Adipocyte (in vitro differentiated cells): ENCODE measurements around the gene SH3RF3.
A peak's percentile ranks its signal among the peaks of the same experiment; 100 is the strongest.

Source experiments
- DNase-seq: peaks from one replicate; pipeline ENCODE4 v3.0.0-alpha.2; 2015; ENCODE audit warnings: low read depth
- H3K27me3 ChIP-seq: replicated peaks from 2 replicates; pipeline ENCODE4 v1.7.0; 2013; ENCODE audit warnings: mild to moderate bottlenecking, low read length, moderate library complexity; ENCODE audit not compliant: control insufficient read depth, insufficient read depth
- H3K36me3 ChIP-seq: 2 replicates; pipeline ENCODE4 v1.7.0; 2013; ENCODE audit warnings: low read length, mild to moderate bottlenecking, moderate library complexity; ENCODE audit not compliant: control insufficient read depth, insufficient read depth, severe bottlenecking
- H3K4me1 ChIP-seq: 2 replicates; pipeline ENCODE4 v1.7.0; 2013; ENCODE audit warnings: mild to moderate bottlenecking, low read length, moderate library complexity; ENCODE audit not compliant: control insufficient read depth, insufficient read depth
- H3K4me3 ChIP-seq: 2 replicates; pipeline ENCODE4 v1.7.0; 2013; ENCODE audit warnings: mild to moderate bottlenecking, low read length, moderate library complexity
- H3K9ac ChIP-seq: 2 replicates; pipeline ENCODE4 v1.7.0; 2013; ENCODE audit warnings: mild to moderate bottlenecking, low read length, moderate library complexity
- H3K9me3 ChIP-seq: 2 replicates; pipeline ENCODE4 v1.7.0; 2013; ENCODE audit warnings: mild to moderate bottlenecking, low read length, moderate library complexity; ENCODE audit not compliant: control insufficient read depth

The SH3RF3 gene

DNA sequence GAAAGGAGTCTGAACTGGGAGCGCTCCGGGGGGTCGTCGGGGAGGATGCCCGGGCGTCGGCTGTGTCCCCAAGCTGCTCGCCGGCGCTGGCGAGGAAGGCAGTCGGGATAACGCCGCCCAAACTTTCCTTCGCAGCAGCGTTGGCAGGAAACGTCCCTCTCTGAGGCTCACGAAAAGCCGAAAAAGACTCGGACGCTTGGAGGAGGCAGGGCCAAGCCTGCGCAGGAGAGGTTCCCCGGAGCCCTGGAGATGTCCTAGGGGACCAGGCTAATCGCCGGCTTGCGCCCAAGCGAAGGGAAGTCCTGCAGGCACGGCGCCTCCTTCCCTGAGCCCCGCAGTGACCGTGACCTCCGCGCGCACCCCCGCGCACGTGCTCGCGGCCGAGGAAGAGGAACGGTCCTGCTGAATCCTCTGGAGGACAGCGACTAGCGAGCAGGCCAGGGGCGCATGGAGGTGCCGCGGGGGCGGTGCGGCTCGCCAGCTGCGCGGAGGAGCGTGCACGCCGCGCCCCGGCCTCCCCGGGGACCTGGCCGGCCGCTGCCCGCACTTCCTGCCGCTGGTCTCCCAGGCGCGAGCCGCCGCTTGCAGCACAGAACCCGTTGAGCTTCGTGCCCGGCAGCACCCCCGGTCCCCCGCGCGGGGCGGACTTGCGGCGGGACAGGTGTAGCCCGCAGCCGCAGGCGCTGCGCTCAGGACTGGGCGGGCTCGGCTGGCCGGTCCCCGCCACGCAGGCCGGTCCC lies at the start of gene SH3RF3:
SH3RF3 (plus strand) TSS at position 590 of the 740 bp plus-strand sequence.
- no peaks in the 10 kb centered on the region for H3K27me3 ChIP-seq
- peaks cover 46% of the 10 kb centered on the region for H3K4me1 ChIP-seq
- H3K9ac ChIP-seq: peak within 1 kb of the TSS; percentile 94
- H3K9me3 ChIP-seq: no peaks in the 10 kb centered on the region
- no peaks in the 10 kb centered on the region for H3K36me3 ChIP-seq
- peak; percentile 64 for DNase-seq
- peak within 1 kb of the TSS; percentile 92 for H3K4me3 ChIP-seq

DNA sequence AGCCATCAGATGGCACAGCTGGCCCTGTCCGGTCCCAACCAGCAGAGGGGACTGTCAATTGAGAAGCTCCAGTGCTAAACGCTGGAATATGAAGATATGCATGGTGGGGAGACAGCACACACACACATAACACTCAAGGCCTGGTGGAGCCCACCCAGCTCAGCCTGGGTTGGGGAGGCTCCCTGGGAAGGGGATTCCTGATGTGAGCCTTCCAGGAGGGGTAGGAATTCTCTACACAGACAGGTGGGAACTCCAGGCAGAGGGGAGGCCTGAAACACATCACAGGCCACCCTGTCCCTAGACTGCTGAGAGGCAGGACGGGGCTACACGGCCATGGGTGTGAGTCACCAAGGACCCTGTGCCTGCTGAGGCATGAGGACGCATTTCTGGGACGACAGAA lies 49.4 kb upstream of the SH3RF3 start:
- Histone ChIP-seq H3K4me3 (no peak overlapping the region), H3K9me3 (no peaks in the 10 kb centered on the region), H3K4me1 (no peaks in the 10 kb centered on the region), H3K9ac (no peak overlapping the region), H3K27me3 (peaks cover 42% of the 10 kb centered on the region), H3K36me3 (no peaks in the 10 kb centered on the region)
- no peak for DNase-seq

DNA sequence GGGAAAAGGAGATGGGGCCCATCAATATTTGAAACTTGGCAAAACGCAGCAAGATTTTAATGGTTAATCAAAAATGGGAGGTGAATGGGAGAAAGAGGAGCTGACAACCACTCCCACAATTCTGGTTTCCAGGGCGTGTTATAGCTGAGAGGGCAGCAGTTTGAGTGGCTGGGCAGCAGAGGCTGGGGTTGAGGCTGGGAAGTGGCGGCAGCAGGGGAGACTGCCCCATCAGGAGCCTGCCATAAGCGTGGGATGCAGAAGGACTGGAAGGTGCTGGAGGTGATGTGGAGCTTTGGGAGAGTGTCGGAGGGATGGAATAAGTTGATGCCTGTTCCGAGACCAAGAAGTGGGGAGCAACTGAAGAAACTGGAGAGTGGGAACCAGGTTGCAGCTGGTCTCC lies 48.9 kb upstream of the SH3RF3 start:
- DNase-seq: no peak
- no peak overlapping the region for H3K4me3 ChIP-seq
- H3K36me3 ChIP-seq: no peaks in the 10 kb centered on the region
- no peaks in the 10 kb centered on the region for H3K4me1 ChIP-seq
- no peaks in the 10 kb centered on the region for H3K9me3 ChIP-seq
- peaks cover 44% of the 10 kb centered on the region for H3K27me3 ChIP-seq
- no peak overlapping the region for H3K9ac ChIP-seq

DNA sequence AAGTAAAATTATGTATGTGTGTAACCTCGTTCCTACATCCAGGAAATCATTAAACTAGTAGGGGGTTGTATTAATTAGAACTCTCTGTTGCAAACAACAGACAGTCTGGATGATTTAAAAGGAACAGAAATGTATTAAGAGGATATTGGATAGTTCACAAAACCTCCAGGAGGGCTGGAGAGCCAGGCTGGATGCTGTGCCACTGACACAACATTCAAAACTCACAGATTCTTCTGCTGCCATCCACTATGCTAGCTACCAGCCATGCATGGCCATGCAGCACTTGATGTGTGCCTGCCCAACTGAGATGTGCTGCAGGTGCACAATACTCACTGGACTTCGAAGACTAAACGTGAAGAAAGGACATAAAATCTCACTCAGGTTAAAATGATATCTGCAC lies 48.2 kb upstream of the SH3RF3 start:
- no peak overlapping the region for H3K9ac ChIP-seq
- no peaks in the 10 kb centered on the region for H3K4me1 ChIP-seq
- DNase-seq: no peak
- H3K9me3 ChIP-seq: no peaks in the 10 kb centered on the region
- H3K4me3 ChIP-seq: no peak overlapping the region
- H3K36me3 ChIP-seq: no peaks in the 10 kb centered on the region
- peaks cover 42% of the 10 kb centered on the region for H3K27me3 ChIP-seq

DNA sequence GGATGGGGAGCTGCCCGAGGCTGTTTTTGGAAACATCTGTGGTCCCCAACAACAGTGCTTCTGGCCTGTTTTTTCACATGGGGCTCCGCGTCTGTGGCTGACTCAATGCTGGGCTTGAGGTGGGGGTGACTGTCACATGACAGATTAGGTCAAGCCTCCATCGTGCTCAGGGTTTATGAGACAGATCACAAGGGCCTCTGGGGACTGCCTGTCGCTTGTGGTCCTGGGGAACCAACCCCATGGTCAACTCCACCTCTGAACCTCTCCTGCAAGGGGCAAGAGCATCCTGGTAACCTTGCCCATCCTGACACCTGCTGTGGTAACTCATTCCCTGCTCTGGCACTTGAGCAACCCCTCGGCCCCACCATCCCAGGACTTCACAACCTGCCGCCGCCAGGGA lies 47.6 kb upstream of the SH3RF3 start:
- Histone ChIP-seq H3K9me3 (no peaks in the 10 kb centered on the region), H3K4me1 (no peaks in the 10 kb centered on the region), H3K36me3 (no peaks in the 10 kb centered on the region), H3K27me3 (peaks cover 43% of the 10 kb centered on the region), H3K9ac (no peak overlapping the region), H3K4me3 (no peak overlapping the region)
- no peak for DNase-seq

DNA sequence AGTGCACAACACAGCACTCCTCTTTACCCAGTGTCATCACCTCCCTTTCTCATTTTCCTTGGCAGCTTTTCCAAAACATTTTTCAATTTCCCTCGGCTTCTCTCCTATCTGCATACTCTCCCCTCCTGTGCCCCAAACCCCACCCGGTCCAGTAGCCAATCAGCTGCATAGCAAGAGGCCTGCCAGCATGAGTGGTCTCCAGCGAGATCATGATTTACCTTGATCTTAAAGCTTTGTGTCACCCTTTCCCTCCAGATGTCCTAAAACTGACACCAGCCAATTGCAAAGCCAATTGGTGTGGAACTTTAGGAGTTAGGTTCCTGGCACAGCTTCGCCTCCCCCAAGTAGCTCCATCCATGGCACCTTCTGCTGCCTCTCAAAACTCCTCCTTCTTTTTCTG lies 45.2 kb upstream of the SH3RF3 start:
- H3K9me3 ChIP-seq: no peaks in the 10 kb centered on the region
- no peaks in the 10 kb centered on the region for H3K4me1 ChIP-seq
- no peak overlapping the region for H3K9ac ChIP-seq
- no peak for DNase-seq
- H3K27me3 ChIP-seq: peaks cover 43% of the 10 kb centered on the region
- no peak overlapping the region for H3K4me3 ChIP-seq
- no peaks in the 10 kb centered on the region for H3K36me3 ChIP-seq

DNA sequence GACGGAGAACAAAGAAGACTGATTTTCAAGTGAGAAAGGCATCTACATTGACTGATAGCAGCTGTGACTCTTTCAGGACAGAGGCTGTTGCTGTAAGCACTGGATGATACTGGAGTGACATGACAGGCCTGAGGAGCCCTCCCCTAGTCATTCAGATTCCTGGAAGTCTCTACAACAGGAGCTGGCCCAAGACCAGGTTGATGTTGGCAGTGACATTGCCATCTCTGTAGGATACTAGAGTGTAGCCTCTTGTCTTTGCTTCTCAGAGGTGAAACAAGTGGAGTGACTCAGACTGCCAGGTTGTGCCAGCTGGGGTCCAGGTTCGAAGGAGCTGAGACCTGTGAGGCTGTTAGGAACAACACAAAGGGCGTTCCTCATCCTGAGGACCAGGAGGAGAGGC lies 44.7 kb upstream of the SH3RF3 start:
- H3K4me1 ChIP-seq: no peaks in the 10 kb centered on the region
- H3K4me3 ChIP-seq: no peak overlapping the region
- no peak for DNase-seq
- peaks cover 43% of the 10 kb centered on the region for H3K27me3 ChIP-seq
- H3K36me3 ChIP-seq: no peaks in the 10 kb centered on the region
- no peaks in the 10 kb centered on the region for H3K9me3 ChIP-seq
- H3K9ac ChIP-seq: no peak overlapping the region

DNA sequence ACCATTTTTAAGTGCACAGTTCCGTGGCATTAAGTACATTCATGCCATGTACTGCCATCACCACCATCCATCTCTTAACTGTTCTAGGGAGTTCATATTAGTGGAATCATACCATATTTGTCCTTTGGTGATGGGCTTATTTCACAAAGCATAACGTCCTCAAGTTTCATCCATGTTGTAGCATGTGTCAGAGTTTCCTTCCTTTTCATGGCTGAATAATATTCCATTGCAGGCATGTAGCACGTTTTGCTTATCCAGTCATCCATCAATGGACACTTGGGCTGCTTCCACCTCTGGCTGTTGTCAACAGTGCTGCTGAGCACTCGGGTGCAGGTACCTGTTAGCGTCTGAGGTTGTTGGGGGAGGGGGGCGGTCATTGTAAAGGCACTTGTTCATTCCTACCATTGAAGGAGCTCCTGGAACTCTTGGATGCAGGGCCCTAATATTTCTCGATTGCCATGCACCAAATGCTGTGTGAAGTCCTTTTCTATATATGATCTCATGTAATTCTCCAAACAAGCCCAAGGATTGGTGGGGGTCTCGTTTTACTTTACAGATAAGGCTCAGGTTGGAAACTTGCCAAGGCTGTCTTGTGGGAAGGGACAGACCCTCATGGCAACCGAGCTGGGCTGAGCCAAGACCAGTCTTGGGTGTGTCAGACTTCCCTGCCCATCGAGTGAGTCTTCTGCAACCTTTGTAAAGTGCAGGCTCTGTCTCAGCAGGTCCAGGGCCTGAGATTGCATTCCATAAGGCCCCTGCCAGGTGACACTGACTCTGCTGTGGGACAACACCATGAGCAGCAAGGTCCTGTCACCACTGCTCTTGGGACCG lies 42.9 kb upstream of the SH3RF3 start:
- DNase-seq: no peak
- no peak overlapping the region for H3K9ac ChIP-seq
- no peak overlapping the region for H3K4me3 ChIP-seq
- H3K4me1 ChIP-seq: no peaks in the 10 kb centered on the region
- H3K36me3 ChIP-seq: no peaks in the 10 kb centered on the region
- H3K9me3 ChIP-seq: no peaks in the 10 kb centered on the region
- peaks cover 30% of the 10 kb centered on the region for H3K27me3 ChIP-seq

DNA sequence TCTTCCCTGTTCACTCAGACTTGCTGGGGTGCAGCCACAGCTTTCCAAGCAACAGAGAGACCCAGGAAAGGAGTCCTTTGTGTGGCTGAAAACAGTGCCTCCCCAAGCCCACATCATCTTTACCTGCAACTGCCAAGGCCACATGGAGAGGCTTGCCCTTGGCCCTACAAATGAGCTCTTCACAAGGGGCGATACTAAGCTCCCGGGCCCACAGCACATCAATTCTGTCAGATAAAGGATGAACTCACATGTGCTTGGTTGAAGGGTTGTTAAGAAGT lies 42.3 kb upstream of the SH3RF3 start:
- H3K4me3 ChIP-seq: no peak overlapping the region

DNA sequence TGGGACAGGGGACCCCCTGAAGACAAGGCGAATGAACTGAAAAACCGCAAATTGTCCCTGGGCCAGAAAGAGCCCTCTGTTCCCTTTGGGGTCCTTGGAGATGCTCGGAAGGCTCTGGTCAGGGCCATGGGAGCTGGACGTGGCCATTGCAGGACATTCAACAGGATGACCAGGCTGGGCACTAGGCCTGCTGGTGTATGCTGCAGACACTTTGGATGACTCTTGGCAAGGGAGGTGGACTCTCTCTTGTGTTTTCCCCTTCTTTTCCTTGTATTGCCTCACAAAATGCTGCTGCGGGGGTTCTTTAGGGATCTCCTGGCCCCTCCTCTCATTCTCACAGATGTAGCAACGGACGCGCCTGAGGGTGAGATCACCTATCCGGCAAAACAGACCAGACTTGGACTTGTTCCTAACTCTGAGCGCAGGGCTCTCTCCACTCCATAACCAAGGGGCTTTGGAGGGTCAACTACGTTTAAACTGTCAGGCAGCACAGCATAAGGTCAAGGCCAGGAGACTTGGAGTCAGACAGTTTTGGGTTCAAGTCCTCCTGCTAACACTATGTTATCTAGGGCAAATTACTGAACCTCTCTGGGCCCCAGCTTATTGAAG lies 41.8 kb upstream of the SH3RF3 start:
- H3K36me3 ChIP-seq: no peaks in the 10 kb centered on the region
- H3K4me1 ChIP-seq: no peaks in the 10 kb centered on the region
- H3K27me3 ChIP-seq: peaks cover 21% of the 10 kb centered on the region
- H3K9me3 ChIP-seq: no peaks in the 10 kb centered on the region
- no peak overlapping the region for H3K4me3 ChIP-seq
- no peak for DNase-seq
- no peak overlapping the region for H3K9ac ChIP-seq

More for the DNA sequence above, 42.3 kb upstream of the SH3RF3 start:
- H3K27me3 ChIP-seq: peaks cover 25% of the 10 kb centered on the region
- H3K4me1 ChIP-seq: no peaks in the 10 kb centered on the region
- no peaks in the 10 kb centered on the region for H3K9me3 ChIP-seq
- DNase-seq: no peak
- H3K9ac ChIP-seq: no peak overlapping the region
- H3K36me3 ChIP-seq: no peaks in the 10 kb centered on the region

DNA sequence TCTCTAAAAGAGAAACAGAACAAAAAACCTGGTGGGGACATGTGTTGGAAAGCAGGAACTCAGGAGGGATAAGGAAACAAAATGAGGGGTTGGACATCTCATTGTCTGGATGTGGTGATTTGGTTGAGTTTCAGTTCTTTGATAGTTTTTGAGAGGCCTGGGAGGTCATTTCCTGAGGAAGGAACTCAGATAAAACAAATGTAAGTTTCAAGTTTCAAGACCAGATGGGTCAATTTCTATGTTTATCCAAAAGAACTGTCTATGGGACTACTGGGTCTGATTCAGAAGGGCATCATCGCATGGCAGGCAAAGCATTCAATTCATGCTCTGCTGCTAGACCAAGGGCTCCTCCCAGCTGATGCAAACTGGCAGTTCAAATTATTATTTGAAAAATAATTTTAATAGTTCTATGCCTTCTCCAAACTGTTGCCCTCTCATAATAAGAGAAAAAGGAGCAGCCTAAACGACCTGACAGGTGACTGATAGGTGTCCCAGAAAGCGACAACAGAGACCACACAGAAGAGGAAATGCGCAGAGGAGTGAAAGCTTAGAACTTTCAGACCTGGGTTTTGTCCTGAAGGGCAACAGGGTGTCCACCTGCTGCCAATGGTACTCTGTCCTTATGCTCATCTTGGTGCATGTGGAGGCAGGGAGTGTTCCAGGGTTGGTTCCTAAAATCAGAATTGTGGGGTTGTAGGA lies 39.3 kb upstream of the SH3RF3 start:
- Histone ChIP-seq H3K4me3 (no peak overlapping the region), H3K9ac (no peak overlapping the region), H3K27me3 (peaks cover 4% of the 10 kb centered on the region), H3K36me3 (no peaks in the 10 kb centered on the region), H3K4me1 (no peaks in the 10 kb centered on the region), H3K9me3 (peaks cover 21% of the 10 kb centered on the region)
- DNase-seq: no peak
